Subcutaneous abdominal adipose tissue (tissue), 5 donors: Measurements from ENCODE around the gene C5AR1.

Source experiments
- H3K27ac ChIP-seq: one replicate; pipeline ENCODE4 v1.7.0; 2013; ENCODE audit warnings: low read depth, mild to moderate bottlenecking, inconsistent platforms, low read length, moderate library complexity
- H3K27me3 ChIP-seq, 5 donors: one replicate each; pipeline ENCODE4 v1.7.0; 2013; ENCODE audit warnings: low read length in 5 of 5, inconsistent platforms in 1 of 5; ENCODE audit not compliant: control insufficient read depth in 5 of 5, insufficient read depth in 4 of 5
- H3K36me3 ChIP-seq, 5 donors: one replicate each; pipeline ENCODE4 v1.7.0; 2013; ENCODE audit warnings: low read length in 5 of 5; ENCODE audit not compliant: control insufficient read depth in 5 of 5, insufficient read depth in 5 of 5
- H3K4me1 ChIP-seq, 5 donors: one replicate each; pipeline ENCODE4 v1.7.0; 2013; ENCODE audit warnings: low read length in 5 of 5, mild to moderate bottlenecking in 3 of 5, moderate library complexity in 1 of 5; ENCODE audit not compliant: control insufficient read depth in 5 of 5, insufficient read depth in 5 of 5
- H3K4me3 ChIP-seq, 5 donors: one replicate each; pipeline ENCODE4 v1.7.0; 2013; ENCODE audit warnings: low read length in 5 of 5, low read depth in 1 of 5
- H3K9ac ChIP-seq, 5 donors: one replicate each; pipeline ENCODE4 v1.7.0; 2013; ENCODE audit warnings: low read length in 5 of 5, mild to moderate bottlenecking in 4 of 5, moderate library complexity in 3 of 5
- H3K9me3 ChIP-seq, 5 donors: one replicate each; pipeline ENCODE4 v1.7.0; 2013; ENCODE audit warnings: low read length in 5 of 5; ENCODE audit not compliant: control insufficient read depth in 5 of 5
- donor health status: healthy.
- donor health status: healthy.
- donor health status: healthy.
- donor health status: healthy.
- donor health status: healthy.

Gene C5AR1

DNA sequence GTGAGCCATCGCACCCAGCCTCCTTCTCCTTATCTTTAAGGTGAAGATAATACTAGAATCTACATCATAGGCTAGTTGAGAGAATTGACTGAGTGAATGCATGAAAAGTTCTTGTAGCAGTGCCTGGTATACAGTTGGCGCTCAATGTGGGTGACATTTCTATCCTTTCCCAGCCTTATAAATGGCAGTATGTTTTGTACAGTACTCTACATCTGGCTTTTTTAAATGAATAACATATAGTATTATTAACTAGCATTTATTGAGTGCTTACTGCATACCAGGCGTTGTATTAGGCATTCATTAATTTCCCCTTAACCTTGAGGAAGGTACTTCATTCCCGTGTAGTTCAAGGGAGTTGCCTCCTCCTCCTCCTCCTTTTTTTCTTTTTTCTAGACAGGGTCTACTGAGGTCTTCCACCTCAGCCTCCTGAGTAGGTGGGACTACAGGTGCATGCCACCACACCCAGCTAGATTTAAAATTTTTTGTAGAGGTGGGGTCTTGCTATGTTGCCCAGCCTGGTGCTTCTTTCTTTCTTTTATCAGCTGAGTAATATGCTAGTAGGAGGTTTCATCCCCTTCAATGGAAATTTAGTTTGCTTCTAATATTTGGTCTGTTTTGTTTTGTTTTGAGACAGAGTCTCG is 2.8 kb downstream of the C5AR1 start:
- Histone ChIP-seq H3K9ac (no peak overlapping the region), H3K4me1 (peaks cover 0 to 28% (median 20%) of the 10 kb centered on the region in 5 donors), H3K36me3 (no peaks in the 10 kb centered on the region), H3K4me3 (peak overlapping the region in 1 of 5 donors; percentile 22), H3K9me3 (peaks cover 0 to 3% (median 0%) of the 10 kb centered on the region in 5 donors), H3K27me3 (no peaks in the 10 kb centered on the region), H3K27ac (no peak overlapping the region)

DNA sequence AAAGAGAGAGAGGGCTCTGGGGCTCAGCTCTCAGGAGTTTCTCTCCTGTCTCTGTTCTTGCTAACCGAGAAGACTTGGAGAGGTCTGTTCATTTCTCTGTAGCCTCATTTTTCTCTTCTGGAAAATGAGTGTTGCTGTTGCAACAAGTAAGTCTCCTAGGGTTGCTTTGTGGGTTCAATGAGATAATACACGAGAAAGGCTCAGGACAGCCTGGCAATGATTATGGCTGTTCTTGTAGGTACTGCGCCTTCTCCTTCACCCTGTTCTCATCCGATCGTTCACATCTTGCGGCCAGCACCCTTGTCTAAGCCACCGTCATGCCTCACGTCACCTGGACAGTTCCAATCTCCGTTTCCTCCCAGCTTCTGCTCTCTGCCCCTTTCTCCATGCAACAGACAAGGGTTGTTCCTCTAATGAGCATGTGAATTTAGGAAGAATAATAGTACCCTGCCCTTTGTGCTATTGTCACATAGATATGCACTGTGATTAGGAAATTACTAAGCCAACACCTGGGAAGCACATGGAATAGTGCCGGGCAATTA is 4.2 kb downstream of the C5AR1 start:
- Histone ChIP-seq H3K27me3 (no peaks in the 10 kb centered on the region), H3K36me3 (no peaks in the 10 kb centered on the region), H3K4me1 (peaks cover 0 to 27% (median 16%) of the 10 kb centered on the region in 5 donors), H3K27ac (no peak overlapping the region), H3K9ac (no peak overlapping the region), H3K9me3 (peaks cover 0 to 3% (median 0%) of the 10 kb centered on the region in 5 donors), H3K4me3 (peak overlapping the region in 1 of 5 donors; percentile 4)

GRCh38 chr19:47315125-47315821 is 5.6 kb downstream of the C5AR1 start:
- Histone ChIP-seq H3K9me3 (peaks cover 0 to 3% (median 0%) of the 10 kb centered on the region in 5 donors), H3K36me3 (peaks cover 0 to 7% (median 3%) of the 10 kb centered on the region in 5 donors), H3K9ac (no peak overlapping the region), H3K27ac (no peak overlapping the region), H3K27me3 (peaks cover 0 to 6% (median 2%) of the 10 kb centered on the region in 5 donors), H3K4me3 (no peak overlapping the region), H3K4me1 (peaks cover 0 to 14% (median 7%) of the 10 kb centered on the region in 5 donors)

DNA sequence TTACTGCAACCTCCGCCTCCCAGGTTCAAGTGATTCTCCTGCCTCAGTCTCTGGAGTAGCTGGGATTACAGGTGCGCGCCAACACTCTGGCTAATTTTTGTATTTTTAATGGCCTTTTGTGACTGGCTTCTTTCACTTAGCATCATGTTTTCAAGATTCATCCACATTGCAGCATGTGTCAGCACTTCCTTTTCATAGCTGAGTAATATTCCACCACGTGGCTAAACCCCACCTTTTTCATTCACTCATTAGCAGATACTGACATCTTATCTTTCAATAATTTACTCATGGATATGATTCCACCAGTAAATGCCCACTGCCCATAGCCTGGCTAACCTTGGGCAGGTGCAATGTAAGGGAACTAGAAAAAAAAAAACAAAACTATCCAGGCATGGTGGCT is 6.9 kb downstream of the C5AR1 start:
- Histone ChIP-seq H3K4me3 (no peak overlapping the region), H3K27me3 (peaks cover 0 to 6% (median 3%) of the 10 kb centered on the region in 5 donors), H3K27ac (no peak overlapping the region), H3K9me3 (peaks cover 0 to 3% (median 0%) of the 10 kb centered on the region in 5 donors), H3K36me3 (peaks cover 0 to 12% (median 3%) of the 10 kb centered on the region in 5 donors), H3K9ac (no peak overlapping the region), H3K4me1 (peaks cover 0 to 8% (median 2%) of the 10 kb centered on the region in 5 donors)

- Histone ChIP-seq H3K9ac (no peak overlapping the region), H3K4me1 (peaks cover 0 to 10% (median 0%) of the 10 kb centered on the region in 5 donors), H3K27ac (no peak overlapping the region), H3K4me3 (no peak overlapping the region), H3K9me3 (peaks cover 0 to under 1% (median 0%) of the 10 kb centered on the region in 5 donors), H3K27me3 (peaks cover 3 to 15% (median 8%) of the 10 kb centered on the region in 5 donors), H3K36me3 (peaks cover 0 to 12% (median 3%) of the 10 kb centered on the region in 5 donors)
Measured at GRCh38 chr19:47319923-47320871, 10.5 kb downstream of the C5AR1 start.

GRCh38 chr19:47321630-47322029 is 12.0 kb downstream of the C5AR1 start:
- no peaks in the 10 kb centered on the region for H3K9me3 ChIP-seq
- peak overlapping the region in 1 of 5 donors; percentile 12 for H3K4me3 ChIP-seq
- peaks cover 3 to 15% (median 8%) of the 10 kb centered on the region in 5 donors for H3K27me3 ChIP-seq
- peaks cover 0 to 10% (median 0%) of the 10 kb centered on the region in 5 donors for H3K4me1 ChIP-seq
- no peak overlapping the region for H3K27ac ChIP-seq
- peaks cover 0 to 12% (median 3%) of the 10 kb centered on the region in 5 donors for H3K36me3 ChIP-seq
- no peak overlapping the region for H3K9ac ChIP-seq

DNA sequence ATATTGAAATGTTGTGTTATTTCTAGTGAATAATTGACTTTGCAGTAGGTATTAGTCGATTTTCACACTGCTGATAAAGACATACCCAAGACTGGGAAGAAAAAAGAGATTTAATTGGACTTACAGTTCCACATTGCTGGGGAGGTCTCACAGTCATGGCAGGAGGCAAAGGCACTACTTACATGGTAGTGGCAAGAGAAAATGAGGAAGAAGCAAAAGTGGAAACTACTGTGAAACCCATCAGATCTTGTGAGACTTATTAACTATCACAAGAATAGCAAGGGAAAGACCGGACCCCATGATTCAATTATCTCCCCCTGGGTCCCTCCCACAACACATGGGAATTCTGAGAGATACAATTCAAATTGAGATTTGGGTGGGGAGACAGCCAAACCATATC is 12.4 kb downstream of the C5AR1 start:
- no peaks in the 10 kb centered on the region for H3K9me3 ChIP-seq
- H3K4me1 ChIP-seq = peaks cover 0 to 10% (median 0%) of the 10 kb centered on the region in 5 donors
- H3K27ac ChIP-seq = no peak overlapping the region
- peaks cover 0 to 12% (median 3%) of the 10 kb centered on the region in 5 donors for H3K36me3 ChIP-seq
- H3K9ac ChIP-seq = no peak overlapping the region
- peaks cover 3 to 15% (median 8%) of the 10 kb centered on the region in 5 donors for H3K27me3 ChIP-seq
- H3K4me3 ChIP-seq = peak overlapping the region in 1 of 5 donors; percentile 37

DNA sequence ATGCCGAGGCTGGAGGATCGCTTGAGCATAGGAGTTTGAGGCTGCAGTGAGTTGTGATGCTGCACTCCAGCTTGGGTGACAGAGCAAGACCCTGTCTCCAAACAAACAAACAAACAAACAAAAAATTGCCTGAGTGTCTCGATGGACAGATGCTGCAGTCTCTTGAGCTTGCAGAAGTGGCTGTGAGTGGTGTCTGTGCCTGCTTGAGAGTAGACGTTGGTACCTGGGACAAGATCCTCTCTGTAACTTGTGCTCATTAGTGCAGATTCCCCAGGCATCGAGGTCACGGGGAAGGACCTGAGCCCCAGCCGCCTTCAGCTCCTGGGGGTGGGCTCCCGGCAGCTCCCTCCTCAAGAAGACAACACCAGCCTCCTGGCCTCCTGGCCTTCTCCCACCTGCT is 13.7 kb downstream of the C5AR1 start:
- peaks cover 0 to 9% (median 0%) of the 10 kb centered on the region in 5 donors for H3K4me1 ChIP-seq
- no peak overlapping the region for H3K27ac ChIP-seq
- H3K27me3 ChIP-seq = peaks cover 3 to 15% (median 8%) of the 10 kb centered on the region in 5 donors
- peaks cover 0 to 12% (median 3%) of the 10 kb centered on the region in 5 donors for H3K36me3 ChIP-seq
- H3K9ac ChIP-seq = peak overlapping the region in 1 of 5 donors; percentile 17
- no peaks in the 10 kb centered on the region for H3K9me3 ChIP-seq
- H3K4me3 ChIP-seq = peak overlapping the region in 4 of 5 donors; percentile 32 to 56 (median 44)

GRCh38 chr19:47323872-47324271 is 14.2 kb downstream of the C5AR1 start:
- Histone ChIP-seq H3K27ac (peak overlapping the region; percentile 50), H3K9me3 (no peaks in the 10 kb centered on the region), H3K4me3 (peak overlapping the region in 4 of 5 donors; percentile 32 to 56 (median 42)), H3K9ac (peak overlapping the region in 2 of 5 donors; percentile 25 to 49), H3K27me3 (peaks cover 3 to 15% (median 8%) of the 10 kb centered on the region in 5 donors), H3K4me1 (peaks cover 0 to 8% (median 0%) of the 10 kb centered on the region in 5 donors), H3K36me3 (peaks cover 0 to 12% (median 3%) of the 10 kb centered on the region in 5 donors)
